GM12878 (cell line): Measurements from ENCODE around the gene HID1. TPM values are rescaled to one million over a fixed set of nuclear protein-coding genes. Genes with fewer than 3 reads are reported as not detected.

Source experiments
- ATF7 ChIP-seq: fragments of 450-650 bp; IDR thresholded peaks from 2 replicates; pipeline ENCODE4 v1.6.1; 2016; ENCODE audit warnings: low read depth, mild to moderate bottlenecking
- BACH1 ChIP-seq: fragments of 450-650 bp; IDR thresholded peaks from 2 replicates; pipeline ENCODE4 v1.6.1; 2017; ENCODE audit warnings: mild to moderate bottlenecking, borderline replicate concordance
- BHLHE40 ChIP-seq, 2 experiments: fragments of 450-650 bp in 1 of 2; IDR thresholded peaks; 2 replicates each; pipeline ENCODE4 v1.6.1; 2011 to 2017; ENCODE audit warnings: low read depth in 2 of 2, borderline replicate concordance in 1 of 2, improper control_type of control experiment in 1 of 2, low read length in 1 of 2, mild to moderate bottlenecking in 1 of 2
- CREB1 ChIP-seq: IDR thresholded peaks from 2 replicates; pipeline ENCODE4 v1.6.1; 2012; ENCODE audit warnings: low read depth, mild to moderate bottlenecking, inconsistent platforms
- DPF2 ChIP-seq: fragments of 450-650 bp; IDR thresholded peaks from 2 replicates; pipeline ENCODE4 v1.6.1; 2017; ENCODE audit warnings: mild to moderate bottlenecking
- IKZF1 ChIP-seq: fragments of 450-650 bp; conservative IDR thresholded peaks from 2 replicates; pipeline ENCODE4 v1.6.1; 2017; ENCODE audit warnings: antibody characterized with exemption, mild to moderate bottlenecking
- MTA2 ChIP-seq: fragments of 450-650 bp; IDR thresholded peaks from 2 replicates; pipeline ENCODE4 v1.6.1; 2016; ENCODE audit warnings: low read depth, mild to moderate bottlenecking, moderate library complexity
- NBN ChIP-seq: fragments of 450-650 bp; IDR thresholded peaks from 2 replicates; pipeline ENCODE4 v1.6.1; 2016
- SPI1 ChIP-seq: IDR thresholded peaks from 2 replicates; pipeline ENCODE4 v1.6.1; 2011; ENCODE audit warnings: low read depth, mild to moderate bottlenecking, low read length, moderate library complexity, borderline replicate concordance; ENCODE audit not compliant: insufficient read depth
- polyA plus RNA-seq, 11 experiments: library from polyadenylated mRNA; depleted of rRNA in 4 of 11; unstranded in 6 of 11; stranded (reverse) in 5 of 11; fragments of >200 nt; fragmentation: Nextera tagmentation in 4 of 11; fragmentation: Illumina TruSeq in 1 of 11; extraction: Ambion mirVana in 4 of 11; extraction: Trizol in 1 of 11; gene quantifications; 1 replicate in 1 of 11; 2 replicates in 10 of 11; pipeline versions ENCODE4 v1.2.1 to v1.2.3, GENCODE V29; 2011 to 2016; ENCODE audit warnings: inconsistent platforms in 2 of 11, missing spikeins in 2 of 11, low read depth in 1 of 11
- total RNA-seq, 4 experiments: library from RNA; depleted of rRNA in 3 of 4; stranded (reverse); fragments of >200 nt in 3 of 4; fragmentation: Illumina TruSeq in 1 of 4; extraction: Trizol in 1 of 4; gene quantifications; 2 replicates each; pipeline versions ENCODE4 v1.2.1 to v1.2.3, GENCODE V29; 2013 to 2021
- TF ChIP-seq, protein P1 (sequence below): fragments of 450-650 bp; IDR thresholded peaks from 2 replicates; pipeline ENCODE4 v1.6.1; 2016; ENCODE audit warnings: mild to moderate bottlenecking, moderate library complexity, borderline replicate concordance

Gene HID1
- total and polyA plus RNA-seq, 10 of the 15 experiments (the other 5 are each of a cell fraction or from before 2014, with no cell fraction given) = 0.04 to 0.77 (median 0.32) TPM; not detected in 2

DNA sequence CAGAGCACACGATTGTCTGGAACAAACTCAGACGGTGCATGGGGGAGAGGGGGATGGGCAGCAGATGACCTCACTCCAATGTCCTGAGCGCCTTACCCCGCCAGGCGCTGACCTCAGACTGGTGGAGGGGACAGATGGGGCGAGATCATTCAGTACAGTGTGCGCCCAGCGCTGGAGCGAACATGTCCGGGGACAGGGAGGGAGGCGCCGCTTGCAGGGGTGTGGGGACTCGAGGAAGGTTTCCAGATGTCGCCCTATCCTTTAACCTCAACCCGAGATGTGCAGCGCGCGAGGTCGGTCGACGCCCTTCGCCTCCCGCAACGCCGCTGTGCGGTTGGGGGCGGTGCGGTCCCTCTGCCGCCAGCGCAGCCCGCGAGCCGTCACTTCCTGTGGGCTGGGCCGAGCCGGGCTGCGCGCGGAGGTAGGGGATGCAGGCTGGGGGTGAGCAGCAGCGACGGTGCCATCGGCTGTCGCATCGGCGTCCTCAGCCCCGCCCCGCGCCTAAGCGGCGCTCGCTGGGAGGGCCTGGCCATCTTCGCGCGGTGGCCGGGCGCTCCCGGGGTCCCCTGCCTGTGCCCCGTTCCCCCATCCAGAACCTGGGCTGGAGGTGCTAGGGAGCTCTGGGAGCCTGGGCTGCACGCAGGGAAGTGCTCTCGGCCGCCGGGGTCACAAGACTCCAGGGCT lies 9.6 kb upstream of the HID1 start (continued):
- TF ChIP-seq CREB1 = peak; percentile 46; the same call in 1 of the 2 replicates
- TF ChIP-seq, protein P1, sequence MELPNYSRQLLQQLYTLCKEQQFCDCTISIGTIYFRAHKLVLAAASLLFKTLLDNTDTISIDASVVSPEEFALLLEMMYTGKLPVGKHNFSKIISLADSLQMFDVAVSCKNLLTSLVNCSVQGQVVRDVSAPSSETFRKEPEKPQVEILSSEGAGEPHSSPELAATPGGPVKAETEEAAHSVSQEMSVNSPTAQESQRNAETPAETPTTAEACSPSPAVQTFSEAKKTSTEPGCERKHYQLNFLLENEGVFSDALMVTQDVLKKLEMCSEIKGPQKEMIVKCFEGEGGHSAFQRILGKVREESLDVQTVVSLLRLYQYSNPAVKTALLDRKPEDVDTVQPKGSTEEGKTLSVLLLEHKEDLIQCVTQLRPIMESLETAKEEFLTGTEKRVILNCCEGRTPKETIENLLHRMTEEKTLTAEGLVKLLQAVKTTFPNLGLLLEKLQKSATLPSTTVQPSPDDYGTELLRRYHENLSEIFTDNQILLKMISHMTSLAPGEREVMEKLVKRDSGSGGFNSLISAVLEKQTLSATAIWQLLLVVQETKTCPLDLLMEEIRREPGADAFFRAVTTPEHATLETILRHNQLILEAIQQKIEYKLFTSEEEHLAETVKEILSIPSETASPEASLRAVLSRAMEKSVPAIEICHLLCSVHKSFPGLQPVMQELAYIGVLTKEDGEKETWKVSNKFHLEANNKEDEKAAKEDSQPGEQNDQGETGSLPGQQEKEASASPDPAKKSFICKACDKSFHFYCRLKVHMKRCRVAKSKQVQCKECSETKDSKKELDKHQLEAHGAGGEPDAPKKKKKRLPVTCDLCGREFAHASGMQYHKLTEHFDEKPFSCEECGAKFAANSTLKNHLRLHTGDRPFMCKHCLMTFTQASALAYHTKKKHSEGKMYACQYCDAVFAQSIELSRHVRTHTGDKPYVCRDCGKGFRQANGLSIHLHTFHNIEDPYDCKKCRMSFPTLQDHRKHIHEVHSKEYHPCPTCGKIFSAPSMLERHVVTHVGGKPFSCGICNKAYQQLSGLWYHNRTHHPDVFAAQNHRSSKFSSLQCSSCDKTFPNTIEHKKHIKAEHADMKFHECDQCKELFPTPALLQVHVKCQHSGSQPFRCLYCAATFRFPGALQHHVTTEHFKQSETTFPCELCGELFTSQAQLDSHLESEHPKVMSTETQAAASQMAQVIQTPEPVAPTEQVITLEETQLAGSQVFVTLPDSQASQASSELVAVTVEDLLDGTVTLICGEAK = peak; percentile 38; the same call in 1 of the 2 replicates
- 0 out of 2 replicates have a peak, but pooled peaks have one; percentile 10 for TF ChIP-seq BACH1
- TF ChIP-seq SPI1 = 0 out of 2 replicates have a peak, but pooled peaks have one; percentile 2
- TF ChIP-seq DPF2 = peak; percentile 59
- peak in 1 of 2 experiments; percentile 25; a peak in 1 of 4 replicates for TF ChIP-seq BHLHE40 (IDR thresholded peaks at IDR 0.05; ENCODE audit: borderline replicate concordance in 1 of 2, low read depth in 2 of 2, low read length in 1 of 2)
- TF ChIP-seq ATF7 = peak; percentile 84
- 0 out of 2 replicates have a peak, but pooled peaks have one; percentile 24 for TF ChIP-seq NBN
- TF ChIP-seq IKZF1 = peak; percentile 68
- TF ChIP-seq MTA2 = 0 out of 2 replicates have a peak, but pooled peaks have one; percentile 14
